BLaER1 (cell line): ENCODE measurements around the gene SPATA13.

ENCODE experiments used
- H3K27ac ChIP-seq: shearing (Covaris generic); formaldehyde crosslinking; 2 replicates; pipeline ENCODE4 v1.8.1; 2022
- H3K27me3 ChIP-seq: shearing (Covaris generic); formaldehyde crosslinking; 2 replicates; pipeline ENCODE4 v1.8.1; 2022
- H3K36me3 ChIP-seq: shearing (Covaris generic); formaldehyde crosslinking; 2 replicates; pipeline ENCODE4 v1.8.1; 2022
- H3K4me1 ChIP-seq: shearing (Covaris generic); formaldehyde crosslinking; 2 replicates; pipeline ENCODE4 v1.8.1; 2022
- H3K4me2 ChIP-seq: shearing (Covaris generic); formaldehyde crosslinking; 2 replicates; pipeline ENCODE4 v1.8.1; 2022
- H3K4me3 ChIP-seq: shearing (Covaris generic); formaldehyde crosslinking; 2 replicates; pipeline ENCODE4 v1.8.1; 2022
- H3K9ac ChIP-seq: shearing (Covaris generic); formaldehyde crosslinking; 2 replicates; pipeline ENCODE4 v1.8.1; 2022
- H3K9me3 ChIP-seq: shearing (Covaris generic); formaldehyde crosslinking; 2 replicates; pipeline ENCODE4 v1.8.1; 2022
- H4K20me1 ChIP-seq: shearing (Covaris generic); formaldehyde crosslinking; 2 replicates; pipeline ENCODE4 v1.8.1; 2022
- Cebpa-rat ChIP-seq: shearing (Covaris generic); IDR thresholded peaks from 2 replicates; pipeline ENCODE4 v1.8.1; 2022

SPATA13 gene

DNA sequence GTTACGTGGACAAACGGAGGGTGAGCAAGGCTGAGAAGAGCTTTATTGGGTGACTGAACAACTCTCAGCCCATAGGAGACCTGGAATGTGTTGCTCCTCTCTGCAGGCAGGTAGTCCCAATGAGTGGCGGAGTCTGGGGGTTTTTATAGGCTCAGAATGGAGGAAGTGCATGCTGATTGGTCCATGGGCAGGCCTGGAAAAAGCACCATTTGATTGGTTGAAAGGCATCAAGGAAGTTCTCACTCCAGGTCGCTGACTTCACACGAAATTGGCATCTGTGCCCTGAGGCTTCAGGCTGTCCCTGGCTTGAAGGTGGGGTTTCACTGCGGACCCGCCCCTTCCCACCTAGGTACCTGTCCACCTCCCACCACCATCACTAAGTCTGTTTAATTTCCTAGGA, 65.4 kb downstream of the SPATA13 start:
- H3K27me3 ChIP-seq, result no peaks in the 10 kb centered on the region

DNA sequence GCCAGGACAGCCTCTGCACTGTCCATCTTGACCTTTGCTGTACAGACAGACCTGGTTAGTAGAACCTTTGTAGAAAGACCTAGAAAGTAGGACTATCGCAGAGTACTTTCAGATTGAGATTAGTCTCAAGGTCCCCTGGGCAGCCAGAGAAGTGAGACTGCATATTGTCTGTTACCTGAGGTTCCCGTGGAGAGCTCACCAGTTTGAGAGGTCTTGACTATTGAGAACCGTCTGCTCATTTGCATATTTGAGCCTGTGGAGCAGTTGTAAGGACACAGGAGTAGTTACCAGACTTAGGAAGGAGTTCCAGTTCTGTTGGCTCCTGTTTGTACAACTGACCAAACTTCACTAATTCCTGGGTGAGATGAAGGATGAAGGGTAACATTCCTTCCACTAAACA, 66.2 kb downstream of the SPATA13 start:
- Histone ChIP-seq H3K4me3 (no peak overlapping the region), H3K9ac (no peak overlapping the region), H3K27me3 (no peaks in the 10 kb centered on the region), H3K9me3 (no peaks in the 10 kb centered on the region), H3K36me3 (no peaks in the 10 kb centered on the region; the same call in 1 of the 2 replicates), H3K4me2 (no peak overlapping the region), H3K27ac (no peak overlapping the region), H4K20me1 (0 out of 2 replicates have a peak, but pooled peaks cover 5% of the 10 kb centered on the region), H3K4me1 (peaks cover 18% of the 10 kb centered on the region)
- no peak for TF ChIP-seq Cebpa-rat

More for the DNA sequence above, 65.4 kb downstream of the SPATA13 start:
- Histone ChIP-seq H3K36me3 (no peaks in the 10 kb centered on the region; the same call in 1 of the 2 replicates), H3K27ac (no peak overlapping the region), H3K4me2 (no peak overlapping the region), H3K9me3 (no peaks in the 10 kb centered on the region), H3K4me3 (no peak overlapping the region), H3K9ac (no peak overlapping the region), H3K4me1 (peaks cover 18% of the 10 kb centered on the region), H4K20me1 (0 out of 2 replicates have a peak, but pooled peaks cover 5% of the 10 kb centered on the region)
- TF ChIP-seq Cebpa-rat, result no peak

DNA sequence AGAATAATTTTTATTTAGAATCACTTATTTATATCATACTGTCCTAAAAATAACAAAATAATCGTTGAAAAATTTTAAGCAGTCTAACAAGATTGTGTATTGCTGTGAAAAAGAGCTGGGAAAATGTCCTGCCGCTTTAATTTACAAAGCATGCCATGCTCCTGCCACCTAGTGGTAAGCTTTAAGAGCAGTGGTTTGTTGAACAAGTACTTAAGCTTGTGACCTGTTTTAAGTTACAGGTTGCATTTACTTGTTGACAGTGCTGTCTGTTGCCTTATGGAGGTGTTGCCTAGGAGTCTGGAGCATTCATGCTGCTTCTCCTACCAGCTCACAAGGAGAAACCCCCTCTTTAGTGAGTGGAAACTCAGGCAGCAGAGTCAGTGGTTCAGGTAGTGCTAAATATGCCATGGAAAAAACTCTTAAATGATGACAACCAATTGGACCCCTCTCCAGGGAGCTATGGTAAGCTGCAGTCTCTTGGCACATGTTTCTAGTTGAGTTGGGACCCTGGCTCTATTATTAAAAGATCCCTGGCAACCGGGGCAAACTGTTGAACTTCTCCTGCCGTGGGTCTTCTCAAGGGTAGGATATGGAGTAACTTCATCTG, 68.4 kb downstream of the SPATA13 start:
- no peak overlapping the region for H3K9ac ChIP-seq
- no peak overlapping the region for H3K27ac ChIP-seq
- H3K4me2 ChIP-seq, result no peak overlapping the region
- H4K20me1 ChIP-seq, result 0 out of 2 replicates have a peak, but pooled peaks cover 5% of the 10 kb centered on the region
- no peak for TF ChIP-seq Cebpa-rat
- no peaks in the 10 kb centered on the region; the same call in 1 of the 2 replicates for H3K36me3 ChIP-seq
- no peaks in the 10 kb centered on the region for H3K27me3 ChIP-seq
- peaks cover 6% of the 10 kb centered on the region for H3K4me1 ChIP-seq
- H3K9me3 ChIP-seq, result no peaks in the 10 kb centered on the region
- no peak overlapping the region for H3K4me3 ChIP-seq

DNA sequence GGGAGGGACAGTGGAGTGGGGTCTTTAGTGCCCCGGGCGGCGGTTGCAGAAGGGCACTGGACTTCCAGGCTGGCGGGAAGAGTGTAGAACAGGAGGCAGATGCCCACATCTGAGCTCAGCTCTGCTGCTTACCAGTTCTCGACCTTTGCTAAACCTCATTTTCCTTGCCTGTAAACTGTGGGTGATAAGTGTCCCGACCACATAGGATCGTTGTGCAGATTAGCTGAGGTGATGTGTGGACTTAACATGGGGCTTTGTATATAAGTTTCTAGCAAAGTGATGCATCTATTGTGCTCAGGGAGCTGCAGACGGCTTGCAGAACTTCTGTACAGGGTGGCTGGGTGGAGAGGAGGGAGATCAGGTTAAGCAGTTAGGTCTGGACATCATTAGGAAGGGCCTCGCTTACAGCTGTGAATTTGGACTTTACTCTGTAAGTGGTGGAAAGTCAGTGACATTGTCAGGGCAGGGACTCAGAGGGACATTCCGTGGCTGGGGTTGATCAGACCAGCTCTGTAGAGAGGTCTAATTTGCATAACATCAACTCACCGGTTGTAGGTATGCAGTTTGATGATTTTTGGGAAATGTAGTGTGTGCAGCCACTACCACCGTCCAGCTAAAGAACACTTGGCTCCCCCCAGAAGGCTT, 70.0 kb downstream of the SPATA13 start:
- H3K36me3 ChIP-seq, result no peaks in the 10 kb centered on the region; the same call in 1 of the 2 replicates
- H3K4me3 ChIP-seq, result no peak overlapping the region
- no peaks in the 10 kb centered on the region for H3K4me1 ChIP-seq
- H3K4me2 ChIP-seq, result no peak overlapping the region
- H4K20me1 ChIP-seq, result no peaks in the 10 kb centered on the region
- no peak overlapping the region for H3K27ac ChIP-seq
- H3K27me3 ChIP-seq, result no peaks in the 10 kb centered on the region
- no peak for TF ChIP-seq Cebpa-rat
- no peaks in the 10 kb centered on the region for H3K9me3 ChIP-seq
- H3K9ac ChIP-seq, result no peak overlapping the region

DNA sequence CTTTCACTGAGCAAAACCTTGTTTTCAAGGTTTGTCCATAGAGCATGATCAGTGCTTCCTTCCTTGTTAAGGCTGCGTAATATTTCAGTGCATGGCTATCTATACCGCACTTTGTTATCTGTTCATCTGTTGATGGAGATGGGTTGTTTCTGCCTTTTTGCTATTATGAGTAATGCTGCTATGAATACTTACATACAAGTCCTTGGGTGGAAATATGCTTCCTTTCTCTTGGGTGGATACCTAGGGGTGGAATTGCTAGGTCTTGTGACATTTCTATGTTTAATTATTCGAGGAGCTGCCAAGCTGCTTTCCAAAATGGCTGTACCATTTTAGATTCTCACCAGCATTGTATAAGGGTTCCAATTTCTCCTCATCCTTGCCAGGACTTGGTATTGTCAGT, 70.9 kb downstream of the SPATA13 start:
- no peaks in the 10 kb centered on the region for H3K4me1 ChIP-seq
- no peak overlapping the region for H3K4me3 ChIP-seq
- no peaks in the 10 kb centered on the region for H4K20me1 ChIP-seq
- H3K4me2 ChIP-seq, result no peak overlapping the region
- H3K9me3 ChIP-seq, result no peaks in the 10 kb centered on the region
- H3K9ac ChIP-seq, result no peak overlapping the region
- H3K27ac ChIP-seq, result no peak overlapping the region
- TF ChIP-seq Cebpa-rat, result no peak
- H3K36me3 ChIP-seq, result no peaks in the 10 kb centered on the region
- H3K27me3 ChIP-seq, result no peaks in the 10 kb centered on the region

DNA sequence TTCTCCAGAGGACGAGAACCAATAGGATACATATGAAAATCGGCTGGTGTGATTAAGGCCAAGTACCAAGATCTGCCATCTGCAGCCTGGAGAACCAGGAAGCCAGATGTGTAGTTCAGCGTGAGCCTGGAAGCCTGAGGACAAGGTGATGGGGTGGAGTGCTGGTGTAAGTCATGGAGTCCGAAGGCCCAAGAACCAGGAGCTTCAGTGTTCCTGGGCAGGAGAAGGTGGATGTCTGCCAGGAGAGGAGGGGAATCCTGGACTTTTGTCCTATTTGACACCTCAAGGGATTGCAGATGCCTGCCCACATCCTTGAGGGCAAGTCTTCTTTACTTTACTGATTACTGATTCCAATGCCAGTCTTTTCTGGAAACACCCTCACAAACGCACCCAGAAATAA, 71.5 kb downstream of the SPATA13 start:
- Histone ChIP-seq H4K20me1 (no peaks in the 10 kb centered on the region), H3K9ac (no peak overlapping the region), H3K4me1 (no peaks in the 10 kb centered on the region), H3K36me3 (no peaks in the 10 kb centered on the region), H3K4me2 (no peak overlapping the region), H3K27me3 (no peaks in the 10 kb centered on the region), H3K9me3 (no peaks in the 10 kb centered on the region), H3K27ac (no peak overlapping the region), H3K4me3 (no peak overlapping the region)
- TF ChIP-seq Cebpa-rat, result no peak

DNA sequence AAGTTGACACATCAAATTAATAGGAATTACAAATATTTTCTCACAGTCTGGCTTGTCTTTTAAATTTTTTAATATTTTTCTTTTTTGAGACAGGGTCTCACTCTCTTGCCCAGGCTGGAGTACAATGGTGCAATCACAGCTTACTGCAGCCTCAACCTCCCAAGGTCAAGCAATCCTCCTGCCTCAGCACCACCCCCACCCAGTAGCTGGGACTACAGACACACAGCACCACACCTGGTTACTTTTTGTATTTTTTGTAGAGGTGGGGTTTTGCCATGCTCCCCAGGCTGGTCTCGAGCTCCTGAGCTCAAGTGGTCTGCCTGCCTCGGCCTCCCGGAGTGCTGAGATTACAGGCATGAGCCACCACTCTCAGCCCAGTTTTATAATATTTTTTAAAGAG, 72.0 kb downstream of the SPATA13 start:
- H3K4me2 ChIP-seq, result no peak overlapping the region
- H3K27ac ChIP-seq, result no peak overlapping the region
- H3K9me3 ChIP-seq, result no peaks in the 10 kb centered on the region
- no peaks in the 10 kb centered on the region for H4K20me1 ChIP-seq
- H3K4me3 ChIP-seq, result no peak overlapping the region
- no peak for TF ChIP-seq Cebpa-rat
- H3K9ac ChIP-seq, result no peak overlapping the region
- no peaks in the 10 kb centered on the region for H3K4me1 ChIP-seq
- no peaks in the 10 kb centered on the region for H3K36me3 ChIP-seq
- no peaks in the 10 kb centered on the region for H3K27me3 ChIP-seq

DNA sequence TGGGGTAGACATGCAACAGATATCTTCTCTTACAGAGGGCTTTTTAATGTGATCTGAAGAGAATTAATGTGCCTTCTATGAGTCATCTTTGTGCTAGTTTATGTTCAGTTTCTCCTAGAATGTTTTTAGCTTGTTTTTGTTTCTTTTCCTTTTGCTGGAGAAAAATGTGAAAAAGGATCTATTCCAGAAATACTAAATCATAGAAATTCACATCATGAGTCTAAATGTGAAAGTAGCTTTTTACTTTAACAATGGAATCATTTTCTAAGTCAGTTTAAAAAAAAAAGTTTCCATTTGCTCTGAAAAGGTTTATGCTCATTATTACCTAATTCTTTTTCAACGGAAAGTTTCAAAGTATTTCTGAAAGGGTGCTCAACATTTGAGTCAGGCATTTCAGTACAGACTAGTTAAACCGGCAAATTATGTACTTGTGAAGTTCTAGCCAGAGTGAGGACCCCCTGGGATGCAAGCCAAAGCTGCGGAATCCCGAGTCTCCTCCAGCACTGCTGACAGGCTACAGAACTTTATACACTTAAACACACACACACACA, 72.9 kb downstream of the SPATA13 start:
- Histone ChIP-seq H3K27ac (no peak overlapping the region), H3K9ac (no peak overlapping the region), H3K4me3 (no peak overlapping the region)

DNA sequence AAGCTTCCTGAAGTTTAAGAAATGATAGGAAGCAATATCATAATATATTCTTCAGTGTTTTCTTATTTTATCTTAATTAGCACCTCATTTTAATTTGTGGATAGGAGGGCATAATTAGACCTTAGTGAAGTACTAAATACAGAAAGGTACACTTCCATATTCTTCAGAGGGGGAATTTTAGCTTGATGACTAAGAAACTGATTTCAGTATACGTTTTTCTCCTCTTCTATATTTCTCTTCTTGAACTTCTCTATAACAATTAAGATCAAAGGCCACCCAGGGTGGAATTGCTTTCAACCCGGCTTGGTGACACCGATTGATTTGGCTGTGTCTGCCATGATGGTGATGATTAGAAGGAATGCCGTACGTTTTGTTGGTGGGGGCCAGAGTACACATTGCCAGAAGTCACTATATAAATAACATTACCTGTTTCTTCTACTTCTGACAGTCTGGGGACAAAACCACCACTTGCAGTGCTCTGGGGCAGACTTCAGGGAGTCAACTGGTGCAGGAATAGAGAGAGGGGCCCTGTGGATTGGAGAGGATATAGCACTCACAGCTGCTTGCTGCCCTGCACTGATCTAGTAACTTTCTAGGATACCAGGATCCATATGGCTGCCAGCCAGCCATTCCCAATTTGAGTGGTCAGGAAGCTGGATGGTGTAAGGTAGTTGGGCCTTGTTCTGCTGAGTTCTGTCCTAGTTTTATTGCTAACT, 73.8 kb downstream of the SPATA13 start:
- Histone ChIP-seq H3K4me1 (no peaks in the 10 kb centered on the region), H3K9ac (no peak overlapping the region), H3K4me2 (no peak overlapping the region), H3K36me3 (no peaks in the 10 kb centered on the region), H3K9me3 (no peaks in the 10 kb centered on the region), H4K20me1 (no peaks in the 10 kb centered on the region), H3K4me3 (no peak overlapping the region), H3K27ac (no peak overlapping the region), H3K27me3 (no peaks in the 10 kb centered on the region)
- no peak for TF ChIP-seq Cebpa-rat

More for the DNA sequence above, 72.9 kb downstream of the SPATA13 start:
- no peak overlapping the region for H3K4me2 ChIP-seq
- H3K27me3 ChIP-seq, result no peaks in the 10 kb centered on the region
- TF ChIP-seq Cebpa-rat, result no peak
- H3K9me3 ChIP-seq, result no peaks in the 10 kb centered on the region
- H3K36me3 ChIP-seq, result no peaks in the 10 kb centered on the region
- H4K20me1 ChIP-seq, result no peaks in the 10 kb centered on the region
- H3K4me1 ChIP-seq, result no peaks in the 10 kb centered on the region

DNA sequence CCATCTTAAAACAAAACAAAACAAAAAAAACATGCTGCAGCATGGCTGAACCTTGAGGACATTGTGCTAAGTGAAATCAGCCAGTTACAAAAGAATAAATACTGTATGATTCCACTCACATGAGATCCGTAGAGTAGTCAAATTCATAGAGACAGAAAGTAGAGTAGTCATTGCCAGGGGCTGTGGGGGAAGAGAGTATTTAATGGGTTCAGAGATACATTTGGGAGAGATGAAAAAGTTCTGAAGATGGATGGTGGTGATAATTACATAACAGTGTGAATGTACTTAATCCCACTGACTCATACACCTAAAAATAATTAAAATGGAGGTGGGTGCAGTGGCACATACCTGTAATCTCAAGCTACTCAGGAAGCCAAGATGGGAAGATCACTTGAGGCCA, 76.8 kb downstream of the SPATA13 start:
- Histone ChIP-seq H4K20me1 (no peaks in the 10 kb centered on the region), H3K27ac (no peak overlapping the region), H3K9ac (no peak overlapping the region), H3K4me2 (no peak overlapping the region), H3K27me3 (no peaks in the 10 kb centered on the region), H3K9me3 (no peaks in the 10 kb centered on the region), H3K4me1 (no peaks in the 10 kb centered on the region), H3K36me3 (no peaks in the 10 kb centered on the region), H3K4me3 (no peak overlapping the region)
- TF ChIP-seq Cebpa-rat, result no peak
